HEK293 (cell line): ENCODE measurements around the gene ETV1.

Experiments used
- CTCF ChIP-seq: fragments of 450-650 bp; formaldehyde crosslinking; IDR thresholded peaks from 2 replicates; pipeline ENCODE4 v1.5.1; 2016; ENCODE audit warnings: missing biosample characterization, missing genetic modification characterization
- HIC1 ChIP-seq: fragments of 450-650 bp; formaldehyde crosslinking; IDR thresholded peaks from 2 replicates; pipeline ENCODE4 v1.5.1; 2016; ENCODE audit warnings: missing biosample characterization, missing genetic modification characterization
- PBX3 ChIP-seq: sonication (generic); formaldehyde crosslinking; IDR thresholded peaks from 2 replicates; pipeline ENCODE4 v1.8.1; 2022; ENCODE audit warnings: mild to moderate bottlenecking, moderate library complexity, missing genetic modification reagents
- ZFP3 ChIP-seq: fragments of 450-650 bp; formaldehyde crosslinking; IDR thresholded peaks from 2 replicates; pipeline ENCODE4 v1.5.1; 2016; ENCODE audit warnings: low read depth, missing biosample characterization, missing genetic modification characterization
- ZNF561 ChIP-seq: fragments of 450-650 bp; IDR thresholded peaks from 2 replicates; pipeline ENCODE4 v1.5.1; 2018; ENCODE audit warnings: missing biosample characterization, missing genetic modification characterization, borderline replicate concordance
- ZNF580 ChIP-seq: fragments of 450-650 bp; formaldehyde crosslinking; IDR thresholded peaks from 2 replicates; pipeline ENCODE4 v1.5.1; 2016; ENCODE audit warnings: missing biosample characterization, missing genetic modification characterization
- ZNF639 ChIP-seq: fragments of 450-650 bp; formaldehyde crosslinking; IDR thresholded peaks from 2 replicates; pipeline ENCODE4 v1.5.1; 2016; ENCODE audit warnings: missing biosample characterization, missing genetic modification characterization

GRCh38 chr7:13976594-13976993 lies 12.9 kb downstream of the ETV1 start:
- TF ChIP-seq CTCF (tag by site-specific recombination) (no peak), HIC1 (tag by site-specific recombination) (no peak), ZNF561 (no peak), ZNF580 (tag by site-specific recombination) (no peak), ZNF639 (tag by site-specific recombination) (no peak), PBX3 (no peak), ZFP3 (tag by site-specific recombination) (no peak)
